Breast epithelium (tissue), 4 donors: Measurements from ENCODE around the gene SETD3. TPM values are rescaled to one million over a fixed set of nuclear protein-coding genes. Genes with fewer than 3 reads are reported as not detected.

ENCODE experiments used
- DNase-seq, 2 donors: peaks; one replicate each; pipeline ENCODE4 v3.0.0-alpha.2; 2019; ENCODE audit warnings: low spot score in 2 of 2
- H3K27ac ChIP-seq, 2 donors: fragments of 200-600 bp; sonication (generic) in 1 of 2; one replicate each; pipeline ENCODE4 v1.5.1; 2016 to 2019; ENCODE audit warnings: mild to moderate bottlenecking in 1 of 2
- H3K27me3 ChIP-seq, 2 donors: fragments of 200-600 bp; sonication (generic) in 1 of 2; one replicate each; pipeline versions ENCODE4 v1.5.1 to v1.6.0; 2017 to 2019; ENCODE audit warnings: control low read depth in 1 of 2, mild to moderate bottlenecking in 1 of 2
- H3K36me3 ChIP-seq: fragments of 200-600 bp; one replicate; pipeline ENCODE4 v1.5.1; 2019
- H3K4me1 ChIP-seq, 2 donors: fragments of 200-600 bp; sonication (generic); one replicate each; pipeline ENCODE4 v1.5.1; 2016 to 2019; ENCODE audit warnings: control low read depth in 1 of 2
- H3K4me3 ChIP-seq, 3 donors: fragments of 200-600 bp; sonication (generic); 1 replicate in 2 of 3; 2 replicates in 1 of 3; pipeline ENCODE4 v1.5.1; 2016 to 2019; ENCODE audit warnings: mild to moderate bottlenecking in 3 of 3, moderate library complexity in 2 of 3
- H3K9me3 ChIP-seq, 2 donors: fragments of 200-600 bp; sonication (generic) in 1 of 2; one replicate each; pipeline ENCODE4 v1.5.1; 2016 to 2019; ENCODE audit warnings: control low read depth in 1 of 2
- POLR2A ChIP-seq: fragments of 450-650 bp; IDR thresholded peaks from one replicate; pipeline ENCODE4 v1.6.1; 2016; ENCODE audit warnings: antibody characterized with exemption, mild to moderate bottlenecking, moderate library complexity
- POLR2AphosphoS5 ChIP-seq, 3 donors: sonication (generic); formaldehyde crosslinking; IDR thresholded peaks; one replicate each; pipeline ENCODE4 v1.6.1; 2017; ENCODE audit warnings: antibody characterized with exemption in 3 of 3
- intact Hi-C: fragments of 100-400 bp; cut with DNase I; formaldehyde crosslinking; loops from one replicate; pipeline ENCODE4 v1.15.1; 2023; ENCODE audit warnings: low total_unique reads
- total RNA-seq, 3 donors: library from RNA; depleted of rRNA; stranded (reverse); fragments of >200 nt; gene quantifications; one replicate each; pipeline ENCODE4 v1.1.0, GENCODE V29; 2016
- TF ChIP-seq, protein P1 (sequence below), 3 donors: fragments of 450-650 bp; IDR thresholded peaks; one replicate each; pipeline ENCODE4 v1.5.1; 2016 to 2017; ENCODE audit warnings: antibody characterized with exemption in 3 of 3, mild to moderate bottlenecking in 3 of 3, moderate library complexity in 3 of 3

SETD3 gene
- total RNA-seq, 3 donors from 2014 or later, result 79.0 to 101 (median 89.9) TPM

DNA sequence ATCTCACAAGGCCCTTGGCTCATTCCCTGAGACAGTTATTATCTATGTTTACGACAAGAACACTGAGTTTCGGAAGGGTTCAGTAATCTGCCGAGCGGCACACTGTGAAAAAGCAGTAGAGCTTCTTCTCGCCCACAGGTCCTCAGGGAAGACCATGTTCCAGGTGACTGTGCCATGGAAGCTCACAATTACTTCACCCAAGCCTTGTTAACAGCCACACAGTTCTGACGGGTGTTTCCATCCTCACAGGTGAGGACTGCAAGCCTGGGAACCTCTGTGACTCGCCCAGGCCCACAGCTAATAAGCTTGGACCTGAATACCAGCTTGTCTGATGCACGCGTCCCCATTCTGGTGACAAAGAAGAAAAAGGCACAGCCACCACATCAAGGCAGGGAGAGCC lies 15.4 kb downstream of the SETD3 start:
- H3K36me3 ChIP-seq, result no peaks in the 10 kb centered on the region

DNA sequence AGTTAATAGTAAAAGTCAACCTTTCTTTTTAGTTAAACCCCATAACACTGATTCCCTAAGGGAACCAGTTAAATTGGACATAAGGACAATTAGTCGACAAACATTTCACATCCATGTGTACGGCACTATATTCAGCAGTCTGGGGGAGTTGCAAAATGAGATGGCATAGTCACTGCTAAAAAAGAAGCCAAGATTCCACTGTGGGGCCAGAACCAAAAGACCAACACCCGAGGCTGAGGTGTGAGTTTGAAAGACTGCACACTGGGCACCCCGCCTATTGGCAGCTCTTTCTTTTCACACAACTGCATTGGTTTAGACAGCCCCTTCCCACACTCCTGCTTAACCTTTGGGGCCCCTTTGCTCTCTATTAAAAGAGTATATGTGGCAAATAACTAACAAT lies 16.7 kb downstream of the SETD3 start:
- TF ChIP-seq POLR2AphosphoS5 (IDR thresholded peaks at IDR 0.05), result no peak
- TF ChIP-seq POLR2A, result no peak
- Histone ChIP-seq H3K27me3 (no peaks in the 10 kb centered on the region), H3K36me3 (no peaks in the 10 kb centered on the region)

More for the DNA sequence above, 15.4 kb downstream of the SETD3 start:
- Histone ChIP-seq H3K4me1 (no peaks in the 10 kb centered on the region), H3K4me3 (no peak overlapping the region), H3K9me3 (no peaks in the 10 kb centered on the region), H3K27ac (no peak overlapping the region), H3K27me3 (no peaks in the 10 kb centered on the region)
- no peak for DNase-seq
- intact Hi-C loops, result no loop called here
- TF ChIP-seq POLR2AphosphoS5 (IDR thresholded peaks at IDR 0.05), result no peak
- TF ChIP-seq, protein P1, sequence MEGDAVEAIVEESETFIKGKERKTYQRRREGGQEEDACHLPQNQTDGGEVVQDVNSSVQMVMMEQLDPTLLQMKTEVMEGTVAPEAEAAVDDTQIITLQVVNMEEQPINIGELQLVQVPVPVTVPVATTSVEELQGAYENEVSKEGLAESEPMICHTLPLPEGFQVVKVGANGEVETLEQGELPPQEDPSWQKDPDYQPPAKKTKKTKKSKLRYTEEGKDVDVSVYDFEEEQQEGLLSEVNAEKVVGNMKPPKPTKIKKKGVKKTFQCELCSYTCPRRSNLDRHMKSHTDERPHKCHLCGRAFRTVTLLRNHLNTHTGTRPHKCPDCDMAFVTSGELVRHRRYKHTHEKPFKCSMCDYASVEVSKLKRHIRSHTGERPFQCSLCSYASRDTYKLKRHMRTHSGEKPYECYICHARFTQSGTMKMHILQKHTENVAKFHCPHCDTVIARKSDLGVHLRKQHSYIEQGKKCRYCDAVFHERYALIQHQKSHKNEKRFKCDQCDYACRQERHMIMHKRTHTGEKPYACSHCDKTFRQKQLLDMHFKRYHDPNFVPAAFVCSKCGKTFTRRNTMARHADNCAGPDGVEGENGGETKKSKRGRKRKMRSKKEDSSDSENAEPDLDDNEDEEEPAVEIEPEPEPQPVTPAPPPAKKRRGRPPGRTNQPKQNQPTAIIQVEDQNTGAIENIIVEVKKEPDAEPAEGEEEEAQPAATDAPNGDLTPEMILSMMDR (IDR thresholded peaks at IDR 0.05), result no peak

DNA sequence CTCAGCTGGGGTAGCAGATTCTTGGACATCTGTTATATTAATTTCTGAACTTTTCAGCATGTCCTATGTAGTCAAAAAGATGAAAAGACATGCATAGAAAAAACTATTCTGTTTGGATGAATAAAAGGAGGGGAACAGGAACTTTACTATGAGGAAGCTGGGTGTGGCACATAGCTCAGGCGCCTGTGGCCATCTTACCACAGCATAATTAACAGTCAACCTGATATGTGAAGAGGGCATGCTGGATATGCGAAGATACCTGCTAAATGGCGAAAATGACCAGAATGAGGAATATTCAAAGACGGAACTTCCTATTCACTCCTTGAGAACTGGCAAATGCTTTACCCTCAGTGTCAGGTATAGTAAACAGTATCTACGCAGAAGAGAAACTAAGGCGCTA lies 18.4 kb downstream of the SETD3 start:
- TF ChIP-seq, protein P1 (IDR thresholded peaks at IDR 0.05), result no peak
- TF ChIP-seq POLR2AphosphoS5 (IDR thresholded peaks at IDR 0.05) (no peak), POLR2A (no peak)
- Histone ChIP-seq H3K27ac (no peak overlapping the region), H3K4me1 (no peaks in the 10 kb centered on the region), H3K4me3 (no peak overlapping the region), H3K36me3 (no peaks in the 10 kb centered on the region), H3K9me3 (no peaks in the 10 kb centered on the region), H3K27me3 (no peaks in the 10 kb centered on the region)
- intact Hi-C loops, result no loop called here
- no peak for DNase-seq

More for the DNA sequence above, 16.7 kb downstream of the SETD3 start:
- intact Hi-C loops, result no loop called here
- no peak overlapping the region for H3K27ac ChIP-seq
- H3K4me1 ChIP-seq, result no peaks in the 10 kb centered on the region
- DNase-seq, result no peak
- no peak overlapping the region for H3K4me3 ChIP-seq
- H3K9me3 ChIP-seq, result no peaks in the 10 kb centered on the region

DNA sequence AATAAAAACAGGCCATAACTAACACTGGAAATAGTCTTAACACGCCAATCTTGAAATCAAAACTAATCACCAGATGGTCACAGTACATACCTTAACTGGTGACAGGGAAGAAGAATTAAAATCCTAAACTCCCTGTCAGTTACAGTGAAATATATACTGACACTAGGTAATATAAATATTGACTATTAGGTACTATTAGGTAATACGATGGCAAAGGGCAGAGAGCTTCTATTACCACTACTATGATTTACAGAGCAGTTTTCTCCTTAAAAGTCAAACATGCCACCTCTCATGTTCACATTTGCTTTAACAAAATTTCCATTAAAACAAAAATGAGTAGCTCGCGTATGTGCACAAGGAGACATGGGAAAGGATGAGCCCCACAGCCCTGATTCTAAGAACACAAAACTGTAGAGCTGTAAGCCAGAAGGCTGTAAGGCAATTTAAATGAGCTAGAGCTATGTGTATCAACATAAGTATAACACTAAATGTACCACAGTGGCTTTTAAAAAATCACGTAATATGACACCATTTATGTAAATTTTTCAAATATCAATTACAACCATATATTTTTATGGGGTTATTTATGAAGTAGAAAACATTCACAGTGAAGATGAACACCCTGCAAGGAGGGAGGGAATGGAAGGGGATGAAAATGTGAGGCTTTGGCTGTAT lies 19.1 kb downstream of the SETD3 start:
- Histone ChIP-seq H3K9me3 (no peaks in the 10 kb centered on the region), H3K27ac (no peak overlapping the region), H3K4me3 (no peak overlapping the region), H3K4me1 (no peaks in the 10 kb centered on the region), H3K36me3 (peaks cover 3% of the 10 kb centered on the region), H3K27me3 (no peaks in the 10 kb centered on the region)
- DNase-seq, result no peak
- intact Hi-C loops, result no loop called here
- no peak for TF ChIP-seq POLR2A

DNA sequence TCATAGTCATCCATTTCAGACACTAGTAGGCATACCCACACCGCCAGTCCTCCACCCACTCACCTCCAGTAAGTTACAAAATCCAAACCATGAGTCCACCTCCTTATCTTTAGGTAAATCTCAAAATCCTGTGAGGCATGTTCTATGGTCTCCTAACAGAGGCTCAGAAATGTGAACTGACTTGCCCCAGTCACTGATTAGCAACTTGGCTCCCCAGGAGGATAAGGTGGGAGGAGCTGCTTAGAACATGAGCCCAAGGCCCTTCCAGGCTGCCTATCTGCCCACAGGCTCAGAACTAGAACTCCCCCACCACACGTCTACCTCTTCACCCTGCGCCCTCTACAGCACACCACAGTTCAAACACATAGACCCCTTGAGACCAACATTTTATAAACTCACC lies 19.9 kb downstream of the SETD3 start:
- H3K9me3 ChIP-seq, result no peaks in the 10 kb centered on the region
- no peaks in the 10 kb centered on the region for H3K27me3 ChIP-seq
- no peak overlapping the region for H3K4me3 ChIP-seq
- peaks cover 3% of the 10 kb centered on the region for H3K36me3 ChIP-seq
- TF ChIP-seq POLR2AphosphoS5 (IDR thresholded peaks at IDR 0.05) (no peak), POLR2A (no peak)
- TF ChIP-seq, protein P1 (IDR thresholded peaks at IDR 0.05), result no peak
- intact Hi-C loops, result no loop called here
- no peaks in the 10 kb centered on the region for H3K4me1 ChIP-seq
- no peak overlapping the region for H3K27ac ChIP-seq
- no peak for DNase-seq

DNA sequence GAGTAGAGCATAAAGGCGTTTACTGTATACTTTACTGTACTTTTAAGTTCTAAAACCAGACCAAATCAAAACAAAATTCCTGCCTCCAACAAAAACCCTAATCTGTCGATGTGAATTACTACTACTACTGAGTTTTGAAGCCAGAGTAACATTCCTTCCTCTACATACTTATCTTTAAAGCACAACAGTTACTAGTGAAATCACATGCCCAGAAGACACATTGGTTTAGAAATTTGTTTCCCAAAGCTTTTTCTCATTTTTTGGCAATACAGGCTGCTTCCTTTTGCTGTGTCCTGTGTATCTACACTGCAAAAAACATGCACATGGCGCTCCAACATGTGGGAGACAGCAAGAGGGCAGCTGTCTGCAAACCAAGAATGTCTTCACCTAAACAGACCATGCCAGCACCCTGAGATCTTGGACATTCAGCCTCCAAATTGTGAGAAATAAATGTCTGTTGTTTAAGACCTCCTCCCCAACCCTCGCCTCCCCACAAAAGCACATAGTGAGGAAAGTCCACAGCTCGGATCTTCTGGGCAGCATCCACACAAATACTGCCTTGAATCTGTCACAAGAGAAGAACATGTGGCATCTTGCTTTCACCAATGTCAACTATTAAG lies 21.1 kb downstream of the SETD3 start:
- no peak for TF ChIP-seq POLR2A
- TF ChIP-seq, protein P1 (IDR thresholded peaks at IDR 0.05), result no peak
- TF ChIP-seq POLR2AphosphoS5 (IDR thresholded peaks at IDR 0.05), result no peak
- DNase-seq, result no peak
- H3K36me3 ChIP-seq, result peaks cover 3% of the 10 kb centered on the region
- H3K9me3 ChIP-seq, result no peaks in the 10 kb centered on the region
- no peak overlapping the region for H3K27ac ChIP-seq
- intact Hi-C loops, result no loop called here
- H3K27me3 ChIP-seq, result no peaks in the 10 kb centered on the region
- H3K4me1 ChIP-seq, result no peaks in the 10 kb centered on the region
- no peak overlapping the region for H3K4me3 ChIP-seq
